GM21723 (cell line): Measurements from ENCODE around the gene CLCN7.

Experiments used
- ATAC-seq: cut with Tn5 transposase; IDR thresholded peaks from one replicate; pipeline ENCODE4 v1.9.1; 2021; ENCODE audit warnings: mild to moderate bottlenecking, moderate library complexity; ENCODE audit not compliant: unreplicated experiment

CLCN7 gene

DNA sequence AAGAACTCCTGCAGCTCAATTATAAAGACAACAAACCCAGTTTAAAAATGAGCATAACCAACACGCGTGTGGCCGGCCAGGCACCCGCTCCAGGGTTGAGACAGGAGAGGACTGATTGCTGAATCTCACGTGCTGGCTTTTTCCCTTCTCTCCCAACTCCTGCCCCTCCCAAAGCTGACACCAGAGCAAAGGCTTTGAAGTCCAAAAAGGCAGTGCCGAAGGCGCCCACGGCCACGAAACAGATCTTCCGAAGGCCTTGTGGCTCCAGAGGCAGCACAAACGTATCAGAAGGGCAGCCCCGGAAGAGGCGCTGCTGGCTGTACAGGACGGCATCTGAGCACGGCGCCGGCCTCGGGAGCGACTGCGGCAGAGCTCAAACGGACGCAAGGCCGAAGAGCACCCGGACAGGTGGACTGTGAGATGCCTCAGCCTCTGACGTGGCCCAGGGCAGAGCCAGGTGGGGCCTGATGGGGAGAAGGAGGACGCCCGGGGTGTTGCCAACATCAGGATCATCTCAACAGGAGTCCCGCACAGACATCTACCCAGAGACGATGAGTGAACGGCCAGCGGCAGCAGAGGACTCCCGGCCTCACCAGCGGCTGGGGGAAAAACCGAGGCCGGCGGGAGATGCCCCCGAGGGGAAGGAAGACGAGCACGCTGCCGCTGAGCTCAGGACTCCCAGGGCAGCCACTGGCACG, 10.5 kb downstream of the CLCN7 start:
- no peak for ATAC-seq

DNA sequence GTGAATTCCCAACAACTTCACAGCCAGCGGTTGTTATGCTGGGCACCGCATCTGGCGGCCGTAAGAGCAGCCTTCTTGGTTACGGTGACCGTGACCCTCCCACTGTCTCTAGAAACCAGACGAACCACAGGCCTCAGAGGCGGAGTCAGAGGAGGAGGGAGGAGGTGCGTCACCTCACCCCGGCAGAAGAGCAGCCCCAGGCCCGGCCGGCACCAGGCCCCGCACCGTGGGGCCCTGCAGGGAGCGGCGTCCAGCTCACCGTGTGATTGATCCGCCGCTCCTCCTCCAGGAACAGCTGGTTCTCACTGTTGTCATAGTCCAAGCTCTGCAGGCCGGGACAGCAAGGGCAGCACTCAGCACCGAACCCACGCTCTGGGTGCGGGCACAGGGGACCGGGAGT, 13.7 kb downstream of the CLCN7 start:
- no peak for ATAC-seq

DNA sequence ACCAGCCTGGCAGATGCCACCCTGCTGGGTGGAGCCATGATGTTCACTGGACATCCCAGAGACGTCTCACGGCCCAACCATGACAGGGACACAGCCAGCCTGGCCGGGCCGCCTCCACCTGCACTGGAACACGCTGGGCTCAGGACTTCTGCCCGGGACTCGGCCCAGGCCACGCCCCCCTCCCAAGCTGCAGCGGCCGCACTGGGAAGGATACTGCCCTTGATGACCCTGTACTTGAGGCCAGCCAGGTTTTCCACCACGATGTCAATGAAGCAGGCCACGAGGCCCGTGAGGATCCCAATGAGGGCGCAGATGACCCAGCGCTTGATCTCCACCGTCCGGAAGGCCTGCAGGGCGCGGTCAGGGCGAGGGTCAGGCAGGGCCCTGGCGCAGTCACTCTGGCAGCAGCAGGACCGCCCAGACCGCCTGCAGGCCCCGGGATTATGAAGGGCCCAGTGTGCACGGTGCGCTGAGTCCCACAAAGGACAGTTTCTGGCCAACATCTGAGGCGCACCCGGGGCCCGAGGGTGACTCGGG, 14.2 kb downstream of the CLCN7 start:
- ATAC-seq, result no peak

DNA sequence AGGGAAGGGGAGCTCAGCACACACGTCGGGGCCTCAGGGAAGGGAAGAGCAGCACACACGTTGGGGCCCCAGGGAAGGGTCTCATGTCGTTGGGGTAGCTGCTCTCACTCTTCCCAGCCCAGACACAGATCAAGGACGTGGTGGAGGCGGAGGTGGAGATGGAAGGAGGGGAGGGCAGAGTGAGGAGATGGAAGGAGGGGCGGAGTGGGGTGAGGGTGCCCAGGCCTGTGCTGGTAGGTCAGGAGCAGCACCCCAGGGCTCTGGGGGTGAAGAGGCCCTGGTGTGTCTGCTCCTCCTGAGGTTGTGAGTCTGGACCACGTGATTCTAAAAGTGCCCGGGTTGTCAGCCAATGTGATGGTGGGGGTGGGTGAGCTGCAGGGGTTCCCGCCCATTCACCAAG, 14.9 kb downstream of the CLCN7 start:
- no peak for ATAC-seq

DNA sequence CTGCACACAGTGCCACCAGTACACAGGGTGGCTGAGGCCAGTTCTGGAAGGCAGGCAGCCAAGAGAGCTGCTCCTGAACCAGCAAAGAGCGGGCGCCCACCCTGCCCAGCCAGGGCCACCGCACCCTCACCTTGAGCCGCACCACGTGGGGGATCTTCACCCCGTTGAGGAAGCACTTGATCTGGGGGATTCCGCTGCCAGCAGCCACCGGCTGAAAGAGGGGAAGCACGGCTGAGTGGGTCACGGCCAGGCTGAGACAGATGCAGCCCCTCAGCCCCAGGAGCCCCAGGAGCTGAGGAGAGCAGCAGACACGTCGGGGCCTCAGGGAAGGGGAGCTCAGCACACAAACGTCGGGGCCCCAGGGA, 15.9 kb downstream of the CLCN7 start:
- ATAC-seq, result no peak

DNA sequence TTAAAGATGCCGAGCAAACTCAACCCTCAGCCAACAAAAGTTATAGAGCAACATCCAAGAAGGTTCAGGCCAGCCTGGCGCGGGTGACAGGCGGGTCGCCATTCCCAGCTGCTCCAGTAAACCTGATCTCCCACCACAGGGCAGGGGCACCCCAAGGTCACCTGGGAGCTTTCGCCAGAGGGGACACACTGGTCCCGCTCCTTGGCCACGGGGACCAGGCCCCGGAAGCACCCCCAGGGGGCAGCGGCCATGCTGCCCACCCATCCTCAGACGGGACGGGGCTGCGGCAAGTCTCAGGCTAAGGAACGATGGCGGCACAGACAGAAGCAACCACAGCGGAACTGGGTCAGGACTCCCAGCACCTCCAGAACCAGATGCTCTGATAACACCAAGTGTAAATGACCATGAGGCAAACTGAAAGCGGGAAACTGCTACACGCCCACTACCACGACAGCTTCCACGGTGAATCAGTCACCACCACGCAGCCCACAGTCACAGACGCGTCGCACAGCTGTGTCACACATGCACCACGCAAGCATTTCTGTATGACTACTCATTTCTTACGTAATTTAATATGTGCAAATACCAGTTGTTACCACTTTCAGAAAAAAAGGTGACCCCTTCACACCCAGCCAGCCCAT, 16.4 kb downstream of the CLCN7 start:
- ATAC-seq, result no peak

DNA sequence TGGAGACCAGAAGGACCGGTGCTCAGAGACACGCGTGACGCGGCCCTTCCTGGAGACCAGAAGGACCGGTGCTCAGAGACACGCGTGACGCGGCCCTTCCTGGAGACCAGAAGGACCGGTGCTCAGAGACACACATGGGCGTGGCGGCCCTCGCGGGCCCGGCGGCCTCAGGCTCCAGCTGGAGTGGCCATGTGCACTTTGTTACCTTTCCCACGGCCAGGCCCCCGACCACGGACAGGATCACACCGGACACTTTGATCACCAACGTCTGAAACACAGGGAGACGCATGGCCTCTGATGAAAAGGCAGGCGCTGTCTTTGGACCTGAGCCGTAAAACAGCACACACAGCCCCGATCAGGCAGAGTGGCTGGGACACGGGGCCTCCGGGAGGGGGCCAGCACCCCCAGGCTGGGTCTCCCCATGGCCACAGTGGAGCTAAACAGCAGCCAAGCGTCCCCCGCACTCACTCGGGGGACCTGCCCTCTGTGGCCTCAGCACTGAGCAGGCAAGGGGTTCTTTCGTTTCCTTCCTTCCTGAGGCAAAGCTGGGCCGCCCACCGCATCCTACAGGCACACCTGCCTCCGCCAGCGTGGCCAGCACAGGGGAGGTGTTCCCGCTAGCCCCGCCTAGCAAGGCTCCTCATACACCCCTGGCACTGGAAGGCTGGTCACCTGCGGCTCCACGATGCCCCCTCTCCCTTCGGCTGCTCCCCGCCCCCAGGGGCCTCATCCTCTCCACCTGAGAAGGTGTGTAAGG, 17.2 kb downstream of the CLCN7 start:
- ATAC-seq, result no peak

DNA sequence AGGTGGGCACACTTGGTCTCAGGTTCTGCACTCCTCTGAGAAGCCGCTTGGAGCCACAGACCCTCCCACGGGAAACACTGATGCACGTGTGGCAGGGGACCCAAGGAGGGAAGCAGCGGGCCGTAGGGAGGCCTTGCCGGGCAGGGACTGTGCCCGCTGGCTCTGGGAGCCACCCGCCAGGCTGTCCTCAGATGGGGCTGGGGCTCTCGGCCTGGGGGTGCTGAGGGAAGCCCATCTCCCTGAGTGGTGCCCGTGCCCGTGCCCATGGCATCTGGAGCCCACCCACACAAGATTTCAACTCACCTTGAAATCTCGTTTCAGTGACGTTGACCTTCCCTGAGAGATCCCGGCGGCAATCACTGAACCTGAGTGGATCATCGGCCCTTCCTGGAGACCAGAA, 17.9 kb downstream of the CLCN7 start:
- no peak for ATAC-seq

DNA sequence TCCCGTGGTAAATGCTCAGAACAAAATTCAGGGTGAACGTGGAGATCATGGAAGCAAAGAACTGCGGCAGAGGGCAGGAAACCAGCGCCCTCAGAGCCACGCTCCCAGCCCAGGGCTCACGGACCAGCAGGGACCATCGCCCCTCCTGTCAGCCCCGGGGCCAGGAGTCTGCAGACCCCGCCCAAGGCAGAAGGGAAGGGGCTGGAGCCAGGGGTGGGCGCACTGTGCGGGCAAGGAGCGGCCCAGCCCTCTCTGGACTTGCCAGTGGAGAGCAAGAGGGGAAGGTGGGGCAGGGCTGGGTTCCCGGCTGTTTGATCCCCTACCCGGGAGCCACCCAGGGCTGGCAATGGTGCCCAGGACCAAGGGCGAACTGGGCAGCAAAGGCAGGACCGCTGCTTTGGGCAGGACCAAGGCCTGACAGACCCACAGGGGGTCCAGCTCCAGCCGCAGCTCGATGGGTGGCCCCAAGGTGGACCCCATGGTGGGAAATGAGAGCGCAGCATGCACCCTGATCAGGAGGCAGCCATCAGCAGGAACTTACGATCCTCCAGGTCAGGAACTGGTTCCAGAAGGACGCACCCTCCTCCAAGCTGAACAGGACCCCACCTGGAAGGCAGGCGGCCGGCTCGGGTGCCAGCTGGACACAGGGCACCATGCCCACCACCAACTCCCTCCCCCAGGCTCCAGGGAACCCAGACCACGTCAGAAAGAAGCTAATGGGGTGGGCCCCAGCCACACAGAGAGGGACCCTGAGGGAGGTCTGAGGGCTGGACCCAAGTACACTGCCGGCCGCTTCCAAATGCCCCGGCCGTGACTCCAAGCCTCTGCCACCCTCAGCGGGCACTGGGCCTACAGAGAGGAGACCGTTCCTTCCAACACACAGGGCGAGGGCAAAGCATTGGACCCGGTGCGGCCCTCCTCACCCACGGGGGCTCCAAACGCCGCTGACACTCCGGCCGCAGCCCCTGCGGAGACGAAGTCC, 19.3 kb downstream of the CLCN7 start:
- ATAC-seq, result no peak

DNA sequence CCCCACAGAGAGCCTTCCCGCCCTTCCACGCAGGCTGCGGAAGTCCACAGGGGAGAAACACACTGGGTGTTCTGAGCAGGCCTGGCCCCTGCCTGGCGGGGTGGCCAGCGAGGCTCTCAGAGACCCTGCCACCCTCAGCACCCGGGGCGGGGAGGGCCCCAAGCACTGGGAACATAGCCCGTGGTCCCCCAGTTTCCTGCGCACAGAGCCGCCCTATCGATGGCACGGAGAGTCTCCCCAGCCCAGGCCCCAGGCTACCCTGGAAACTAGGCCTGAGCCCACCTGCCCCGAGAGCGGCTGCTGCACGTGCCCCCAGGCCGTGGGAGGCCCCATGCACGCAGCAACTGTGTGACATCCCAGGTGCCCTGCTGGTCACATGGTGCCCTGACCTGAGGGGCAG, 20.3 kb downstream of the CLCN7 start:
- no peak for ATAC-seq

DNA sequence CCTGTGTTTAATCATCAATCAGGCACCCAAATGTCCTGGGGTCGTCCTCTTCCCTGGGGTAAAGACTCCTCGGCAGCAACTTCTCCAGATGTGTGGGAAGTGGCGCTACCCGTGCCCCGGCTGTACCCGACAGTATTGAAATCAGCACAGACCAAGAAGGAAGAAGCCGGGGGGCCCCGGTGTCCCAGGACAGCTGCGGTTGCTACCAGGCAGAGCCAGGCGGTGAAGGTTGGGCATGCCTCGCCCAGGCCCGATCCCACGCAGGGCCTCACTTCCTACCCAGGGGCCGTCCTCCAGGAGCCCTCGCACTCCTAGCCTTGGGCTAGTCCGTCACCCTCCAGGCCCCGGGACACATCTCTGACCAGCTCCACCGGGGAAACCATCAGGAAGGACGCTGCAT, 21.5 kb downstream of the CLCN7 start:
- ATAC-seq, result no peak

DNA sequence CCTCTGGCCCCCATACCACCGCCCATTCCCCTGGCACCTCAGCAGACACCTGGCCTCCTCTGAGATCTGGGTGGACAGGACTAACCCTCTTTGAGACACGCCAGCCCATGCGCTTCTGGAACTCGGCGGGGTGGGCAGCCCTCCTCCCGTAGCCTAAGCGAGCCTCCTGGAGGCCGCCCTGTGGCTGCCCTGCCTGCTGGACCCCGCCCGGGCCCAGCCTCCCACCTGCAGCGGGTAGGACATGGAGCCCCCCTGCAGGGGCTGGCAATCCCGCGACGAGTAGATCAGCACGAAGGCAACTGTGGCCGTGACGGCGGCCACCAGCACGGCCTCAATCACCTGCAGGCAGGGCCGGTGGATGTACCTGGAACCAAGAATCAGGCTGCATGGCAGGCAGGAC, 22.3 kb downstream of the CLCN7 start:
- ATAC-seq, result no peak

DNA sequence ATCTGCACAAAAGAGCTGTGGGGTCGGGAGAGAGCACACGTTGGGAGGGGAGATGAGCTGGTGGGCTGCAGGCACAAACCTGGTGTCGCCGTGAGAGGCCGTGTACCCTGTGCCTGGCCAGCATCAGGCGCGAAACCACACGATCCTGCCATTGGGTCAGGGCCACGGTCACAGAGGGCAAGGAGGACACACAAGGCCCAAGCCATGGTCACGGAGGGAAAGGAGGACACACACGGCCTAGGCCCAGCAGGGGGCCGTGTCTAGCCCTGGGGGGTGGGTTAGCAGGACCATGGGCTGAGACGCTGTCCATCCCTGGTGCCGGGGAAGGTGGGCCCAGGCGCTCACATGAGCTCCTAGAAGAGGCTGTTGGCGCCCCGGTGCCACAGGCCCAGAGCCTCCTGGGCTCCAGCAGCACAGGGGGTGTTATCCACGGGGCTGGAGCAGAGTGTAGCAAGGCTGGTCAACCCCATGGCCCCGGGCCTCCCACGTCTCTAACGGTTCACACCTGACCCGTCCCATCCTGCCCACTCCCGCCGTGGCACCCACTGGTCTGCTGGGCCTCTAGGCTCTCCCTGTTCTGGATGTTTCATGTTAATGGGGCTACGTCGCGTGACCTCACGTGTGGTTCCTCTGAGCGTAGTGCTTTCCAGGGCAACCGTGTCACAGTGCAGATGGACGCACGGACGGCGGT, 23.0 kb downstream of the CLCN7 start:
- ATAC-seq, result no peak

DNA sequence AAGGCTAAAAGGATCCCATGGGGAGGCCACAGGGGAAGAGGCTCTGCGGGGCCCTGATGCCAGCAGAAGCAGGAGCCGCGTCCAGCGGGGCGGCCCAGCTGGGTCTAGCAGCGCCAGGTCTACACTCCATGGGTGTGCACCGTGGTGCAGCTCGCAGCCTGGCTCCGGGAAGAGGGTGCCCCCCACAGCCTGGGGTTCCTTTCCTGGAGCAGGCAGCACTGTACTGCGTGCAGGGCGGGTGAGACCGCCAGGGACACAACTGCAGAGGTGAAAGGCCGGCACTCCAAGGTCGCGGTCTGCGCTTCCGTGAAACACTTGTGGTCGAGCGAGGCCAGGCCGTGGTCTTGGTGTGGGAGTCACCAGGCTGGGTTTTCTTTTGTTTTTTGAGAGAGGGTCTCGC, 24.0 kb downstream of the CLCN7 start:
- no peak for ATAC-seq

DNA sequence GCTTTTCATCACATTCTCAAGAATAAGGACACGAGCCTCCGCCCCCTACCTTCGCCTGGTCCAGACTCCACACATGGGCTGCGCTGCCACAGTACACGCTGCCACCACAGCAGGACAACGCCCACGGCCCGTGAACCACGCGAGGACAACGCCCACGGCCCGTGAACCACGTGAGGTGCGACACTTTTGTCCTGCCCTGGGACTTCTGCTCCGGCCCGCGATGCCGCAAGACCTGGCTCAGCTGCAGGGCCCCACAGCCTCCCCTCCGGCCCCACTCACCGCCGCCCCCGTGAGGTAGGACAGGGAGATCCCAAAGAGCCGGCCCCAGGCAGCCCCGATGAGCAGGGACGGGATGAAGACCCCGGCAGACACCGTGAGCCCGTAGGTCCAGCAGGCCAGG, 24.6 kb downstream of the CLCN7 start:
- no peak for ATAC-seq

DNA sequence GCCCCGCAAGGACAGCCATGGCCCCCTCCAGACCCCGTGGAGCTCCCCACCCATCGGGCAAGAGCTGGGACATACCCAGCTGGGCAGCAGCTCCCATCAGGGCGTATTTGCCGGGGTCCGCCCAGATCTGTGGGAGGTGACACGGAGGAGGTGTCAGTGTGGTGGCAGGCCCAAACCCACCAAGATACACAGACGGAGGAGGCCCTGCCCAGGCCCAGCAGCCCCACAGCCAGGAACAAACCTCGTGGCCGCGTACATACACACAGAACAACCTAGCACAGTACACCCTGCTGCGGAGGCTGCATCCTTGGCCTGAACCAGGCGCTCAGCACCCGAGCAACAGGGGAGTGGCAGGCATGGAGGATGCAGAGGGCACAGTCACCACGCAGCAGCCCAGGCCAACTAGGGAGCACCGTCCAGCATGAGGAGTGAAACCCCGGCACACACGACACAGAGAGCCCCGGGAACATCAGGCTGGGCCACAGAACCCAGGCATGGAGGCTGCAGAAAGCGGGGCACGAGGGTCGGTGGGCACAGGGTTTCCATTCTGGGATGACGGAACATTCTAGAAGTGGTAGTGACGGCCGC, 25.5 kb downstream of the CLCN7 start:
- no peak for ATAC-seq

DNA sequence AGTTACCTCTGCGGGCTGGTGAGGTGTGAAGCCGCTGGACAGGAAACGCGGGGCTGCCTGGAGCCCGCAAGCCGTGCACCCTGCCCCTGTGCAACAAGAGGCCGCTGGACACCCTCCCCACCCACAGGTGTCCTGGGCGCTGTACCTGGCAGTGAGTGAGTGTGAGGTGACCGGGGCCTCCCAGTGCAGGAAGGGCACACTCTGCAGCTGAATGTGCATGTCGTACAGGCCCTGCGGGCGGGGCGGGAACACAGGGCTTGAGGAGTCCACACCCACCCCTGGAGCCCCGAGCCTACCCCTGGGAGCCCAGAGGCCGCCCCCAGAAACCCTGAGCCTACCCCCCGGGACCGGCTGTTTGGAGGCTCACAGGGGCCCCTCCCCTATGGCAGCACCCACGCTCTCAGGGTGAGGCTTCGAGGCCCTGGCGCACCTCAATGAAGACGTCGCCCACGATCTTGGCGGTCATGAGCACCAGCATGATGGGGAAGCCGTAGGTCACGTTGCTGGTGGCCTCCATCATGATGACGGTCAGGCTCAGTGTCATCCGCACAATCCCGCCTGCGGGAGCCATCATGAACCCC, 26.2 kb downstream of the CLCN7 start:
- ATAC-seq, result no peak

DNA sequence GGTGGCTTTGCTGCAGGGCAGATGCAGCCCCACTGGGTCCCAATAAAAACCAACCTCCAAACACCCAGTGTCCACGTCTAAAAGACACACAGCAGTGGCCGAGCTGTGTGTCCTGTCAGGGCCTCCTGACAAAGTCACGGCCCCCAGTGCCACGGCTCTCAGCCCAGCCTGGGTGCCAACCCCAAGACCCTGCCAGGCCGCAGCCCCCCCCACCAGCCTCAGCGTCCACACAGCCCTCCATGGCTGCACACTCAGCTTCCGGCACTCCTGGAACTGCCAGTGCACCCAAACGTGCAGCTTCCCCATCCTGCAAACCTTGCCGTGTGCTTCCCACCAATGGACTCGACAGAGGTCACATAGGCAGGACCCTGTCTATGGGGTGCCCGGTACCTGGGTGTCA, 26.9 kb downstream of the CLCN7 start:
- ATAC-seq, result no peak

DNA sequence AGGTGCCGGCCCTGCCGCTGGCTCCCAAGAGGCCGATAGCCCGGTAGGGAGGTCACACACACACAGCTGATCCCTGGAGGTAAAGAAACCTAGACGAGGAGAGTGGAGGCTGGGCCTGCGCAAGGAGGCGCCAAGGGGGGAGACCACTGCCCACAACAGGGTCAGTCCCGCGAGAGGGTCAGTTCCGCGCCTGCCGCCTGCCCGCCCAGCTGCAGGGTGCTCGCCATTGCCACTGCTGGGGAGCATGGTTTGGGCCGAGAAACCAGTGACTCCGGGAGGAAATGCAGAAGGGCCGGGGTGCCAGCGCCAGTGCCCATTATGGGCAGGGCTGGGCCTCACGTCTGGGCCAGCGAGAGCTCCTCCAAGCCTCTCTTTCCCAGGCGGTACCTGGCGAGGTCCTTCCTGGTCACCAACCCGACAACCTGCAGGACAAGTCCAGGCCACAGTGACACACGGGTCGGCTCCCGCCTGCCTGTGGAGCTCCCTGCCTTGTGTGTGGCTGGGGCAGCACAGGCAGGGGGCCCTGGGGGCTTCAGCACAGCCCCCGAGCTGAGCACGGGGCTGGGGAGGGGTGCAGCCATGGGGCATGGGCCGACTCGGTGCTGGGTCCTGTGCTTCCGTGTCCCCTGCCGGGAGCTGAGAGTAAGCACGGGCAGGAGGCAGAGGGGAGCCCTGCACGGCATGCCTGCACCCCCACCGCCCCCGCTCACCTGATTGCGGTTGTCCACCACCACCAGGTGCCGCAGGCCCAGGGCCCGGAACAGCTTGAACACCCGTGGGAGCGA, 28.3 kb downstream of the CLCN7 start:
- no peak for ATAC-seq
